GM18502 (cell line): ENCODE results near the gene EIF4G3.
"Not testable (repeated sequence)": the region's sequence is repeated elsewhere in the genome, so short reads cannot be mapped to it uniquely, and the experiment has no call there.

Source experiments
- ATAC-seq: cut with Tn5 transposase; IDR thresholded peaks from one replicate; pipeline ENCODE4 v1.9.1; 2021; ENCODE audit warnings: mild to moderate bottlenecking; ENCODE audit not compliant: unreplicated experiment, poor library complexity

Gene EIF4G3

GRCh38 chr1:21189906-21190500 lies 13.3 kb upstream of the EIF4G3 start:
- no peak for ATAC-seq

- no peak for ATAC-seq
Measured at GRCh38 chr1:21189421-21189820, 12.7 kb upstream of the EIF4G3 start.

- no peak for ATAC-seq
Measured at GRCh38 chr1:21188235-21188634, 11.5 kb upstream of the EIF4G3 start.

- ATAC-seq: no peak
Measured at GRCh38 chr1:21185221-21185731, 8.6 kb upstream of the EIF4G3 start.

GRCh38 chr1:21184276-21184675 lies 7.6 kb upstream of the EIF4G3 start:
- no peak for ATAC-seq

- no peak for ATAC-seq
Measured at GRCh38 chr1:21182181-21182731, 5.6 kb upstream of the EIF4G3 start.

- not testable (repeated sequence) for ATAC-seq
Measured at GRCh38 chr1:21178271-21178670, 1.6 kb upstream of the EIF4G3 start.

GRCh38 chr1:21175670-21176581 lies 771 bp downstream of the EIF4G3 start:
- ATAC-seq: peak; percentile 23

- no peak for ATAC-seq
Measured at GRCh38 chr1:21175324-21175669, 1.4 kb downstream of the EIF4G3 start.

GRCh38 chr1:21174654-21175323 lies 1.9 kb downstream of the EIF4G3 start:
- no peak for ATAC-seq

- no peak for ATAC-seq
Measured at GRCh38 chr1:21174230-21174629, 2.5 kb downstream of the EIF4G3 start.

- ATAC-seq: not testable (repeated sequence)
Measured at GRCh38 chr1:21173096-21173495, 3.6 kb downstream of the EIF4G3 start.

- ATAC-seq: not testable (repeated sequence)
Measured at GRCh38 chr1:21170837-21171236, 5.9 kb downstream of the EIF4G3 start.

GRCh38 chr1:21168444-21168843 lies 8.3 kb downstream of the EIF4G3 start:
- ATAC-seq: no peak

GRCh38 chr1:21165646-21166045 lies 11.1 kb downstream of the EIF4G3 start:
- ATAC-seq: no peak

GRCh38 chr1:21165076-21165475 lies 11.6 kb downstream of the EIF4G3 start:
- ATAC-seq: no peak

- ATAC-seq: no peak
Measured at GRCh38 chr1:21164266-21164665, 12.4 kb downstream of the EIF4G3 start.

GRCh38 chr1:21162740-21163464 lies 13.8 kb downstream of the EIF4G3 start:
- ATAC-seq: no peak

- no peak for ATAC-seq
Measured at GRCh38 chr1:21161842-21162241, 14.9 kb downstream of the EIF4G3 start.

GRCh38 chr1:21160263-21160796 lies 16.4 kb downstream of the EIF4G3 start:
- no peak for ATAC-seq
